Ascending aorta (tissue), 2 donors: ENCODE results near the gene UBQLN4. TPM values are rescaled to one million over a fixed set of nuclear protein-coding genes. Genes with fewer than 3 reads are reported as not detected.

ENCODE experiments used
- DNase-seq, 2 donors: peaks; one replicate each; pipeline ENCODE4 v3.0.0-alpha.2; 2019; ENCODE audit warnings: low spot score in 2 of 2
- H3K27ac ChIP-seq, 2 donors: fragments of 200-600 bp; sonication (generic); one replicate each; pipeline ENCODE4 v1.5.1; 2016 to 2017; ENCODE audit warnings: mild to moderate bottlenecking in 1 of 2
- H3K27me3 ChIP-seq: fragments of 200-600 bp; sonication (generic); one replicate; pipeline ENCODE4 v1.5.1; 2017
- H3K36me3 ChIP-seq, 2 donors: fragments of 200-600 bp; sonication (generic); one replicate each; pipeline ENCODE4 v1.5.1; 2016
- H3K4me1 ChIP-seq, 2 donors: fragments of 200-600 bp; sonication (generic); one replicate each; pipeline ENCODE4 v1.5.1; 2016 to 2017; ENCODE audit warnings: mild to moderate bottlenecking in 1 of 2
- H3K4me3 ChIP-seq, 2 donors: fragments of 200-600 bp; sonication (generic); one replicate each; pipeline ENCODE4 v1.5.1; 2016 to 2017; ENCODE audit warnings: mild to moderate bottlenecking in 1 of 2
- H3K9me3 ChIP-seq, 2 donors: fragments of 200-600 bp; sonication (generic); one replicate each; pipeline ENCODE4 v1.5.1; 2016
- intact Hi-C: fragments of 100-400 bp; cut with DNase I; formaldehyde crosslinking; loops from one replicate; pipeline ENCODE4 v1.15.1; 2023
- total RNA-seq: library from RNA; depleted of rRNA; stranded (reverse); fragments of >200 nt; gene quantifications from one replicate; pipeline ENCODE4 v1.1.0, GENCODE V29; 2016
- TF ChIP-seq, protein P1 (sequence below), 3 experiments: fragments of 200-600 bp in 2 of 3; fragments of 450-650 bp in 1 of 3; sonication (generic) in 2 of 3; IDR thresholded peaks; one replicate each; pipeline ENCODE4 v1.5.1; 2016 to 2019; ENCODE audit warnings: antibody characterized with exemption in 3 of 3, mild to moderate bottlenecking in 1 of 3, moderate library complexity in 1 of 3

Gene UBQLN4
- total RNA-seq, 1 donor from 2014 or later: 28.7 TPM

DNA sequence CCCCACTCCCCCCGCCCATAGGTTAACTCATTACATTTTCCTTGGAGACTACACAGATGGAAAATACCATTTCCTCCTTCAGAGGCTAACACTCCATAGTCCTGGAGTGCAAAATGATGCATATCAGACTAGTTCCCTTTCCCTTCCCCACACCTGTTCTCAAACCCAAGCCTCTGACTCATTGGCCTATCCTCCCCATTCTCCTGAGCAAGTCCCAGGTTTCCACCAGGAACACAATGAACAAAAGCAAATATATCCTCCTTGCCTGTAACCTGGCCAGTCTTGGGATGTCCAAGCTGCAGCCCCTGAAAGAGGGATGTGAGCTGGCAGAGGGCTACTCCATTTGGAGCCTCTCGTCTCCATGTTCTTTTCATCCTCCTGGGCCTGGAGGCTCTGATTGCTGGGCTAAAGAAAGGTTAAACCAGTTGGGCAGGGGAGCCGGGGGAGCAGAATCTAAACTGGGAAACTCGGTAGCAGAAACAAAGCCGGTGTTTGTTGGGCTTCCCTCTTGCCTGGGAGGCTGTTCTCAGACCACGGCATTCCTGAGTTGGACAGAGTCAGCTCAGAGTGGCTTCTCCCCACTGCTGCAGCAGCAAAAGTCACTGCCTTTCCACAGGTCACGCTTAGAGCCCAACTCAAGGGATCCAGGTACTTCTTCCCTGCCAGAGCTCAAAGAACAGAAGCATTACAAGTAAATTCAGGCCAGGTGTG is 46.8 kb downstream of the UBQLN4 start:
- TF ChIP-seq, protein P1, sequence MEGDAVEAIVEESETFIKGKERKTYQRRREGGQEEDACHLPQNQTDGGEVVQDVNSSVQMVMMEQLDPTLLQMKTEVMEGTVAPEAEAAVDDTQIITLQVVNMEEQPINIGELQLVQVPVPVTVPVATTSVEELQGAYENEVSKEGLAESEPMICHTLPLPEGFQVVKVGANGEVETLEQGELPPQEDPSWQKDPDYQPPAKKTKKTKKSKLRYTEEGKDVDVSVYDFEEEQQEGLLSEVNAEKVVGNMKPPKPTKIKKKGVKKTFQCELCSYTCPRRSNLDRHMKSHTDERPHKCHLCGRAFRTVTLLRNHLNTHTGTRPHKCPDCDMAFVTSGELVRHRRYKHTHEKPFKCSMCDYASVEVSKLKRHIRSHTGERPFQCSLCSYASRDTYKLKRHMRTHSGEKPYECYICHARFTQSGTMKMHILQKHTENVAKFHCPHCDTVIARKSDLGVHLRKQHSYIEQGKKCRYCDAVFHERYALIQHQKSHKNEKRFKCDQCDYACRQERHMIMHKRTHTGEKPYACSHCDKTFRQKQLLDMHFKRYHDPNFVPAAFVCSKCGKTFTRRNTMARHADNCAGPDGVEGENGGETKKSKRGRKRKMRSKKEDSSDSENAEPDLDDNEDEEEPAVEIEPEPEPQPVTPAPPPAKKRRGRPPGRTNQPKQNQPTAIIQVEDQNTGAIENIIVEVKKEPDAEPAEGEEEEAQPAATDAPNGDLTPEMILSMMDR (IDR thresholded peaks at IDR 0.05): no peak
- H3K9me3 ChIP-seq: no peaks in the 10 kb centered on the region
- no peak for DNase-seq
- H3K27ac ChIP-seq: no peak overlapping the region
- H3K4me1 ChIP-seq: no peaks in the 10 kb centered on the region
- H3K4me3 ChIP-seq: no peak overlapping the region
- no peaks in the 10 kb centered on the region for H3K27me3 ChIP-seq
- peaks cover 35 to 41% of the 10 kb centered on the region in 2 donors for H3K36me3 ChIP-seq
- intact Hi-C loops: no loop called here

DNA sequence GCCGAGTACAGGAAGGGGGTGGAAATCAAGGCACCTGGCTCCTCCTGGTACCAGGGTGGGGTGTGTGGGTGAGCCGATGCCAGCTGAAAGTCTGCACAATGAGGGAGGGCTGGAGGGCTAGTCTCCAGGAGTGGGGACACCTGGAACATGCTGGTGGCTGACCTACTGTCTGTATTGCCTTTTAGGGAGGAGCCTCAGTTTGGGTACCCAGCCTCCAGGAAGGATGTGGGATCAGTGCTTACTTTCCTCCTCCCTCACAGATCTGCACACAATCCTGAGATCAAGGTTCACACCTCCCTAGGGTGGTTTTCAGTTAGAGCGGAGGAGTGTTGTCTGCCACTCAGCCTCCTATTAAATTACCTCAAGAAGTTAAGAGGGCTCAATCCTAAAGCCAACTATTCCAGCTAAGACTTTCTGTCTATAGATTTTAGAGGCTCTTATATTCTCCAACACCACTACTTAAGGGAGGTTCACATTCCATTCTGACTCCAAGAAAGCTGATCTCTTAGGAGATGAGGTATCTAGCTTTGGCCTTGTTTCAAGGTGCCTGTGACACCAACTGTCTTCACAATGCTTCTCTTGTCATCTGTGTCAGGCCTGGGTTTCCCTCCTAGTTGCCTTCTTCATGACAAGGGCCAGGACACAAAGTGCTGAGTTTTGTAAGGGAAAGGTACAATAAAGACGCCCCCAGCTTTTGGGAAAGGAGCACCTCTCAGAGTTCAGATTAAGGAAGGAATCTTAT is 48.6 kb downstream of the UBQLN4 start:
- no peaks in the 10 kb centered on the region for H3K9me3 ChIP-seq

DNA sequence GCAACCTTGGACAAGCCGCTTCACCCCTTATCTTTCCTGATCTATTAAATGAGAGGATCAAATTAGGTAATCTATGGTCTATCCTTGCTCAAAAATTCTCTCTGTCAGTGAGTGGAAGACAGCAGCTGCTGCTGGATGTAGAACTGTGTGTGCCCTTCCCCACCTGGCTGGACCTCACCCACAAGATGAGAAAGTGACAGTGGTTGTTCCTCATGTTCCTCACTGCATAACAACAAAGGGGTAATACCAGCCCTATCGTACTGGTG is 49.7 kb downstream of the UBQLN4 start:
- intact Hi-C loops: no loop called here
- no peaks in the 10 kb centered on the region for H3K4me1 ChIP-seq
- H3K4me3 ChIP-seq: no peak overlapping the region
- no peaks in the 10 kb centered on the region for H3K9me3 ChIP-seq
- no peaks in the 10 kb centered on the region for H3K27me3 ChIP-seq
- no peak for DNase-seq
- H3K36me3 ChIP-seq: peaks cover 6 to 11% of the 10 kb centered on the region in 2 donors
- TF ChIP-seq, protein P1 (IDR thresholded peaks at IDR 0.05): no peak
- no peak overlapping the region for H3K27ac ChIP-seq

More for the DNA sequence above, 48.6 kb downstream of the UBQLN4 start:
- intact Hi-C loops: no loop called here
- TF ChIP-seq, protein P1 (IDR thresholded peaks at IDR 0.05): no peak
- Histone ChIP-seq H3K27ac (no peak overlapping the region), H3K4me3 (no peak overlapping the region), H3K36me3 (peaks cover 17 to 23% of the 10 kb centered on the region in 2 donors), H3K27me3 (no peaks in the 10 kb centered on the region), H3K4me1 (no peaks in the 10 kb centered on the region)
- no peak for DNase-seq

DNA sequence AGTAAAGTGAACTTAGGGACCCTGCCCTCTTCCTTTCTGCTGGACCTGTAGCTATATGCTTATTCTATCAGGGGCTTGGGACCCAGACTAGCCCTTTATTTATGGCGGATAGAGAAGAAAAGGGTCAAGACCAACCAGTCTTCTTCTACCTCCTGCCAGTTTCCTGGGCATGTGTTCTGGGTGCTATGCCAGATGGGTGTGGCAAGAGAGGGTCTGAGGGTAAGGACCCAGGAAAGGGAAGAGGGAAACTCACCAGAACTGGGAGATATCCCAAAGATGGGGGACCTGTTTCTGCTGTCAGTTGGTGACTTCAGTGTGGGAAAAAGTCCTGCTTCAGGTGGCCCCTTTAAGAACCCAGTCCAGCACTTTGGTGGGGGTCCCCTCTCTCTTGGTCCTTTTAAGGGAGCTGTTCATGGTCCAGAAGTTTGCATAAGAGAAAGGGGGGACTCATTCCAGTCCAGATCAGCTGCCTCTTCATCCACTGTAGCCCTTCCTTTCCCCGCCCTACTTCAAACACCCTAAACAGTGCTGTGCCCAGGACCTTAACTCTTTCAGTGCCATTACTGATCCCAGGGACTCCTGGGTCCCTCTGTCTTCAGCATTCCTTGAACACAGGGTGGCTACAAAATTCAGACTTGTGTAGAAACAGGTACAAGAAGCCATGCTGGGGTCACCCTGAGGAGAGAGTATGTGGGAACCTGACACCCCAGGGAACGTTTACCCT is 51.2 kb downstream of the UBQLN4 start:
- Histone ChIP-seq H3K4me1 (no peaks in the 10 kb centered on the region), H3K4me3 (no peak overlapping the region), H3K36me3 (no peaks in the 10 kb centered on the region), H3K27ac (no peak overlapping the region), H3K27me3 (no peaks in the 10 kb centered on the region), H3K9me3 (no peaks in the 10 kb centered on the region)
- TF ChIP-seq, protein P1 (IDR thresholded peaks at IDR 0.05): no peak
- no peak for DNase-seq
- intact Hi-C loops: no loop called here

DNA sequence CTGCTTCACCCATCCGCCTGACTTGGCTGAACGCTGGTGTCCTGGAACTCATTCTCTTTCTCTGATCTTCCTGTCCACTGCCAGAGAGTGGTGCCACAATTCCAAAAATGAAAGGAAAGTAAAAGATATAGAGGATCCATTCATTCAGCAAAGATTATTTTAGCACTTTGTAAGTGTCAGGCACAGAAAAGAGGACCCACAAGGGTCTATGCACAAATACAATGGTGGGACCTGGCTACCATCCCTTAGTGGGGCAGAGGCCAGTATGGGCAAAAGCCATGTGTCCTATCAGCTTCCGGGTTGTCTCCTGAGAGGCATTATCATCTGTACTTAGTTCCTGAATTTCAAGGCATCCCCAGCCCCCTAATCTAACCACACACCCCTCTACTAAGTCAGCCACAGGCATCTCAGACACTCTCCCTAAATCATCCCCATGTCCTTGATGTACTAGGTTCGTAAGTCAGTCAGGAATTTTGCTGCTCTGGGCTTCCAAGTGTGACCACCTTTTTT is 51.9 kb downstream of the UBQLN4 start:
- no peaks in the 10 kb centered on the region for H3K27me3 ChIP-seq
- TF ChIP-seq, protein P1 (IDR thresholded peaks at IDR 0.05): no peak
- H3K4me3 ChIP-seq: no peak overlapping the region
- no peaks in the 10 kb centered on the region for H3K36me3 ChIP-seq
- intact Hi-C loops: no loop called here
- H3K27ac ChIP-seq: no peak overlapping the region
- no peaks in the 10 kb centered on the region for H3K9me3 ChIP-seq
- no peak for DNase-seq
- no peaks in the 10 kb centered on the region for H3K4me1 ChIP-seq
